COR-L47 (cell line): ENCODE data around the gene C1QTNF7.
A peak's percentile ranks its signal among the peaks of the same experiment; 100 is the strongest.

Experiments used
- DNase-seq: peaks from one replicate; lab custom pipeline; 2025; lab: John Stamatoyannopoulos, UW

The C1QTNF7 gene, protein sequence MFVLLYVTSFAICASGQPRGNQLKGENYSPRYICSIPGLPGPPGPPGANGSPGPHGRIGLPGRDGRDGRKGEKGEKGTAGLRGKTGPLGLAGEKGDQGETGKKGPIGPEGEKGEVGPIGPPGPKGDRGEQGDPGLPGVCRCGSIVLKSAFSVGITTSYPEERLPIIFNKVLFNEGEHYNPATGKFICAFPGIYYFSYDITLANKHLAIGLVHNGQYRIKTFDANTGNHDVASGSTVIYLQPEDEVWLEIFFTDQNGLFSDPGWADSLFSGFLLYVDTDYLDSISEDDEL

DNA sequence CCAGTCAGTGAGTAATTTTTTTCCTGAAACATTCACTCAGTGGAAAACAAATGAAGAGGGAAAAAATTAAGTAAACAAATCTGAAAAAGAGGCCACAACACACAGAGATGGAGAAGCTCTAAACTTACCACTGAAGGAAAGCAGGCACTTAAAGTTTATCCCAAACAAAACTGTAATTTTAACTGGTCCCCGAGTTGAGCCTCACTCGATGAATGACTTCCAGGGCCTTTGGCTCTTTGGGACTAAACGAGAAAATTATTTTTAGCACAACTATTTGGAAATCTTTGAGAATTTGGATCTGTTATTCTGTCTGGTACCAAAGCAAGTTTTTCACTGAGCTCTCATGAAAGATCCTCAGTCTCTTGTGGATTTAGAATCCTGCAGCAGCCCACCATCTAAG lies at the start of gene C1QTNF7:
C1QTNF7 (plus strand) TSS at position 333 of the 400 bp plus-strand sequence. CDS start 7,711 bp downstream, outside the sequence.
- DNase-seq = no peak

DNA sequence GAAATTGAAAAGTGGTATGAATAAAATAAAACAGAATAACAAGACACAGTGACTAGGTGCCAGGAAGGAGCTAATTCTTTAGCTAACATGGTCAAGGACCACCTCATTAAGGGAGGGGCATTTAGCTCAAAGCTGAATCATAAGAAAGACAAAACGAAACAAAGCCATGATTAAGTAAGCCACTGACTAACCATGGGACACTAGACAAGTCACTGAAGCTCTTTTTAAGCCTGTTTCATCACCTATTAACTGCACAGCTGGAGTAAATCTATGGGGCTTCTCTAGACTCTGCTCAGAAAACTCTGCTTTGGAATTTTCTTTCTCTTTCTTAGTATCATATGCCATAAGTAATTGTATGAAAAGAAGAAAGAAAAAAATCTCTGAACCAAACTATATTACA lies 49.8 kb upstream of the C1QTNF7 start:
- no peak for DNase-seq

DNA sequence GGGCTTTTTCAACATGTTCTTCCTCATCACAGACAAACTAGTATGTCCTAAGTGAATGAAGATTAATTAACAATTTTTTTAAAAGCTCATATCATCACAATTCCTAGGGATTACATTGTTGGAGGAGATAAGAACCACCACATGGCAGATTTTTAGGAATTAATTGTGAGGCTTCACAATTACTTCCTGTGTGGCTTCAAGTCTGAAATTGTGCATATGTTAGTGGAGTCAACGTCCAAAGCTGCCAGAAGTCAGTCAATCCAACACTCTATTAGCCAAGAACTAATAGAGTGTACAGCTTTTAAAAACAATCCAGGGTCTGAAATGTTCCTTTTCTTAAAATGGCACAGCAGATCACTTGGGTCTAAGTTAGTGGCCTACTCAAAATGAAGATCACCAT lies 49.3 kb upstream of the C1QTNF7 start:
- DNase-seq = no peak

DNA sequence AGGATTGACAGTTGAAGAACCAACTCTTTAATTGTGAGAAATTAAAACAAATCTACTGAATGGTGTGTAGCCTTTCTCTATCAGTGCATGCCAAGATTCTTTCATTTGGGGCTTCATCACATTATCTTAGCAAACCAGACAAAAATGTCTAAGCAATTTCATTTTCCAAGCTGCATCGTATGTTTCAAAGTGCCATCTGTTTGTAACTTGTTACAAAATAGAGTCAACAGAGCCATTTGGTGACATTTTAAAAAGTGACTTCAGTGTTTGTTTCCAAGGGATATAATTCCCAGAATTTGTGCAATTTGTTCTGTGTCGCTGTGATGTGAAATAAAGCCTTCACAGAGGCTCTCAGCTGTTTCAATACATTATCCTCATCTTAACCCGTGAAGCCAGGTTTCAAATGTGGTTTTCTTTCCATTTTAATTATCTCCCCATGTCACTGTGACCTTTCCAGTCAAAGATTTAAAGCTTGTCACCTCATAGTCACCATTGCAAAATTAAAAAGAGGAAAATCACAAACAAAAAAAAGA lies 46.0 kb upstream of the C1QTNF7 start:
- DNase-seq = no peak

DNA sequence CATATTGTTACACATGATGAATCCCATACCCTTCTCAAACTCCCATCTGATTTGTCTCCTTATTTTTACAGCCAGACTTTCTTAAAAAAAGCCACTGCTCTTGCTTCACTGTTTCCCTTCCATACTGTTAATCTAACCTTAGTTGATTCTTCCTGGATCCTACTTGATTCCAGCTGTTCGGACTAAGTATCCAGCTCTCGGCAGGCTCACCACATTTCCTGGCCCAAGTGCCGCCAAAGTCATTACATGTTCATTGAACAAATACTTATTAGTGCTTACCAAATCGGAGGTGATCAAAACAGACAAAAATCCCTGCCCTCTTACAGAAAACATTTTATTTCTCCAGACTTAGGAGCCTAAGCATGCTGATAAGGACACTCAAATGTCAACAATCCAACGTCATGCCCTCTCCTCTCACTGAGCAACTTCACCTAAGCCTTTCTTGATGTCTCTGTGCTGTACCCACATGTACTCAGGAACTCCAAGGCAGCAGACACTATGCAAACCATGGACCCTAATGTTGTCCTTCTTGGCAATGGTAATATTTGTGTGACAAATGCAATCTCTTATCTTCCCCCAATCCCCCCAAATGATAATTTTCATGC lies 45.1 kb upstream of the C1QTNF7 start:
- no peak for DNase-seq

DNA sequence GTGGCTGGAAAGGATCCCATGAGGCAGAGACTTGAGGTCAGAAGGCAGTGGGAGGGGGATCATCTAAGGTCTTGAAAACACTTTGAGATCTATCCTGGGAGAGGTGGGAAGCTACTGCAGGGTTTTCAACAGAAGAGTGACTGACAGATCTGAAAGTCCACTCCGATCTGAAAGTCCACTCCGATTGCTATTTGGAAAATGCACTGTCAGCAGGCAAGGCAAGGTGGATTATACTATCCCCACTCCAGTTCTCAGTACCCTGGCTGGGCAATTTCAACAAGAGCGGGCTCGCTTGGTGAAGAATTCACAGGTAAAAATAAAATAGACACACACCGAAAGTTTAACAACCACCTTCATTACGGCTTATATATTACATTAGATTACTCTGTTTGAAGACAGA lies 42.3 kb upstream of the C1QTNF7 start:
- DNase-seq = no peak

DNA sequence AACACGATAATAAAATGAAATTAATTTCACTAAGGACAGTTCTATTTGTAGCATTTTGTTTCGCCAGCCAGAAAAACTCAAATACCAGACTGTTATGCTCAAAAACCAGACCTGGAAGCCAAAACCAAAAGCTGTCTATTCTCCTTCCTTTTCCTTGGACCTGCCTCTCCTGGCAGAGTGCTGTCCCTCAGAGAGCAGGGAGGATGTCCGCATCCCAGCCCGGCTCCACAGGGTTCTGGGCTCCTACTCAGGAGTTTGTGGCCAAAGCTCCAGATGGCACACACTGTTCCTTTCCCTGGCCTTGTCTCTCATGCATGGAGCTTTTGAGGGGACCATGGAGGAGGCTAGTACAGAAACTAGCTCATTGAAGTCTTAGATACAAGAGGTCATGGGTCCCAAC lies 41.9 kb upstream of the C1QTNF7 start:
- DNase-seq = no peak

DNA sequence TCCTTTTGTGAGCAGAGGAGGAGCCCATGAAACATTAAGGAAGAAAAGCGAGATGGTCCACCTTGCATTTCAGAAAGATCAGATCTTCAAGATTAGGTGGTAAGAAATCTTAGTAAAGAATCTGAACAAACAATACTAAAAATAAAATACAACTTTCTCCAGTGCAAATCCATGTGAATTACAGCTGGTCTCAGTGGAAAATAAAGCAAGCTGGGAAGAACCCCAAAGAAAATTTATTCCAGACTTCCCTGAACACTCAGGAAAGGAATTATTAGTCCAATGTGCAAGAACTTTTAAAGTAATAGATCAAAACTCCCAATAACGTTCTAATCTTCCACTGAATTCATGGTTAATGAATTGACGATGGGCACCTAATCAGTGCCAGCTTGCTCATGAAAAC lies 37.3 kb upstream of the C1QTNF7 start:
- DNase-seq = no peak

DNA sequence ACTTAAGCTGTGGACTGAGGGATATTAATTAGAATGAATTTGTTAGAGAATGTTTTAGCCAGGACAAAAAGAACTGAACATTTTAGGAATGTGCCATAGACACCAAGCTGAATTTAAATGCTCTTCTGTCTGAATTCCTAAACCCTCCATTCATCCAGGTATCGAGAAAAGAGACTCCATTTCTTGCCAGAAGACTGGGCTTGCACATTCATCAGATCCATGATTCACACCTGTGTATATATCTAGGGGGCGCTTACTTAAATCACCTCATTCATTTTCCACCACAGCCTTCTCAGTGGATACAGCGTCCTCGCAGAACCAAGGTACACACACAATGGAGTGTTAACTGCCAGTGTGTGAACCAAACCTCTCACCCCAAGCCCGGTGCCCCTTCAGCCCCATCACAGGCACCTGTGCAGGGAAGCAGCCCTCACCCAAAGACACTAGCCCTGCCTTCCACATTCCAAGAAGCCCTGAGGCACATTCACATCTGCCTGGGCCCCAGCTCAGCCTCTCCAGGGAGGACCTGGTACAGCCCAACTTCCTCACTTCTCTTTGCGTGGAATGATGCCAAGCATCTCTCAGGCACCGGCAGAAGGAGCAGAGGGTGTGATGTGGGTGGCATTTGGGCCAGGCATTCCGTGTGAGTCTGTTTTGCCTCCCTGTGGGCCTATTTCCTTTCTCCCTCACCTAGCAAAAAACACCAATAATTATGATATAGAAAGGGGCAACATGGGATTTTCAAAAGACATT lies 35.6 kb upstream of the C1QTNF7 start:
- no peak for DNase-seq

DNA sequence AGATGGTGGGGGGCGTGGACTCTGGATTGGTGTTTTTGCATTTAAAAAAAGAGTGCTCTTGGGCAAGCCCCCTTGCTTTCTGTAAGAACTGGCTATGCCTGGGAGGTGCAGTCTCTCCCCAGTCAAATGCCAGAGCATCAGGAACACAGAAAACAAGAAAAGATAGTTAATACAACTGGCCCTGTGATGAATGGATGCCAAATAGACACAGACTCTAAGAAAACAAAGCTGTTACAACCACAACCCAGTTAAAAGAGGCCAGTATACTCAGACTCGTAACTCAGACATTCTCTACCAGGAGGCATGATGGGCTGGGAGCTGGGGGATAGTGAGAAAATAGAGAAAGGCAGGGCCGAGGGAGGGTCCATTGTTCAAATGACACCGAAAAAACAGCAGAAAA lies 32.5 kb upstream of the C1QTNF7 start:
- no peak for DNase-seq

DNA sequence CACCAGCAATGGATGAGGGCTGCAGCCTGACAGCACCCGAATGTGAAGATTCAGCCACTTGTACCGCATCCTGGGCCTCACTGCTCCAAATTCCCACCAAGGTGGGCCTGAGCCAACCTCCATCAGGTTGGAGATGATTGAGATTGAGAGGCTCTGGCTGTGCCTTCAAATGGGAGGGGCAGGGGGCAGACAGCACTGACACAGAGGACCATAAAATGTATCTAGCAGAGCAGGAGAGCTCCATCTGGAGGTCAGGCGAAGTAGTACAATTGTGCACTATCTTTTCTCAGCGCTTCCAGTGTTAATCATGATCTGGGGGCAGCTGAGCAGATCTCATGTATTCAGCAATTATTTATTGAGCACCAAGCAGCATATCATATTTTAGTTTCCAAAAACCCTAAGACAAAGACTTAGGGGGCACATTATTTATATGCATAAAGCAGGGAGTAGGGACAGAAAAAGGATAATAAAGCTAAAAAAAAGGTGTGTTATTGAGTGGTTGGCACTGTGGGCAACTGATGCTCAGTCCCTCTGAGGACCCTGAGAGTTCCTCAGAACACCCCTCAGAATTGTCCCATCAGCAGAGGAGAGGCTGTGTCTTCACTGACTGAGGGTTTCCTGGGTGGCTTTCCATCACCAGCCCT lies 31.6 kb upstream of the C1QTNF7 start:
- peak; percentile 35 for DNase-seq

DNA sequence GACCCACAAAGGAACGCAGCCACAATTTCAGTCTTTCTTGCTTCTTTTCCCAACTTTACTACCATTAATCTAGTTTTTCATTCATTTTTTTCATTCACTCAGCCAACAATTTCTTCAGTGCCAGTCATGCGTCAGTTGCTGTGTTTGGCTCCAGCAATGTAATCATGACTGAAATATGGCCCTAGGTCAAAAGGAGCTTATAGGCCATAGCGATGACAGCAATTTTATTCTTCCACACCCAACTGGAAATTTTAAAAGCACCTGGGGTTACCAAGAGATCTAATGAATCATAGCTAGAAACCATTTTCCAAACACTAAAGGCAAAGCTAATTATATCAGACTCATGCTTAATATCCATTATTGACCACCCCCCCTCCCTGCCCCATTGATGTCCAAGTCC lies 29.8 kb upstream of the C1QTNF7 start:
- no peak for DNase-seq

DNA sequence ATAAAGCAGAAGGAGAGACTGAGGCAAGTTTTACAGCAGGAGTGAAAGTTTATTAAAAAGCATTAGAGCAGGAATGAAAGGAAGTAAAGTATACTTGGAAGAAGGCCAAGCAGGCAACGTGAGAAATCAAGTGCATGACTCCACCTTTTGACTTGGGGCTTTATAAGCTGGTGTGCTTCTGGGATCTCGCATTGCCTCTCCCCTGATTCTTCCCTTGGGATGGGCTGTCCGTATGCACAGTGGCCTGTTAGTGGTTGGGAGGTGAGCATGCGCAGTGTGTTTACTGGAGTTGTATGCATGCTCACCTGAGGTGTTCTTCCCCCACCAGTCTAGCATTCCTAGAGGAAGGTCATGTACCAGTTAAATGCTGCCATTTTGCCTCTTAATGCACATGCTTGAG lies 29.1 kb upstream of the C1QTNF7 start:
- no peak for DNase-seq

DNA sequence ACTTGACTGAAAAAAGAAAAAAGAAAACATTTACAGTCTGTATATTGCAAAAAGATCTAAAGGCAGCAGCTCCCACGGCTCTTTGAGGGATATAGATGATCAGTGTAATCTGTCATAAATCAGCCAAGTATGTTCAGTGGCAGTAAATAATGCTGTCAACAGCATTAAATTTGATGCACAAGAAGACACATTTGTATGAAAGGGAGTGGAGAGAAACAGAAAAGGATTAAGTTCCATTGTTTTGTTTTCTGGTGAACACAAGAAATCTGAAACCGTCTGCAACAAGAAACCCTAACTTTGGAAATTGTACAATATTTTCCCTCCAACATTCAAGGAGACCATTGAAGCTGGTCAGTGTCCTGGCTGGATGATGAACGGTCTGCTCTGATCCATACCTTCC lies 27.6 kb upstream of the C1QTNF7 start:
- no peak for DNase-seq

DNA sequence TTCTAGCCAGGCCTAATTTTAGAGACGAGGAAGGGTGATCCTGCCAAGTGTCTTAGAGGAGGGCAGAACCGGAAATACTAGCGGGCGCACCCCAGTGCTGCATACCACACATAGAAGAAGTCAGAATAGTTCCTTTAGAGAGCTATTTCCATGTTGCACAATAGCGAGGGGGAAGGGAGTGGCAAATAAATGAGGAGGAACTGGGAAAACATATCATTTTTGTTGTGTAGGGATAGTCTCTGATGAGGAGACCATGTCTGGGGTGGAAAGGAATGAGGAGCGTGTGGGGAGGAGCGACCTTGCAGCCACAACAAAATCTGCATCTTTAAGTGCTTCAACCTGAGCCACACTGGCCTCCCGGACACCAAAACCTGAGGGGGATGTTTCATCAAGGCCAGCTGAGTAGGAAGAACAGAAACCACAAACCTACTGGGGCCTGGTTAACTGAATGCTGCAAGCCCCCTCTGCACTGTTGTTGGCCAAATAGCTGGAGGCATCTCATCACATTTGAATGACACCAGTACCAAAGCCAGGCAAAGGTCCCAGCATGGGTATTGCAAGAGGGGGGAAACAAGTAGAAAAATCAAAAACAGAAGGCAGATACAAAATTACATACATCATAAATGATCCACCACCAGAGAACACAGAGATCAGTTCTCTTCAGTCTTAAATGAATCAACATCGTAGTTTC lies 26.7 kb upstream of the C1QTNF7 start:
- DNase-seq = no peak

DNA sequence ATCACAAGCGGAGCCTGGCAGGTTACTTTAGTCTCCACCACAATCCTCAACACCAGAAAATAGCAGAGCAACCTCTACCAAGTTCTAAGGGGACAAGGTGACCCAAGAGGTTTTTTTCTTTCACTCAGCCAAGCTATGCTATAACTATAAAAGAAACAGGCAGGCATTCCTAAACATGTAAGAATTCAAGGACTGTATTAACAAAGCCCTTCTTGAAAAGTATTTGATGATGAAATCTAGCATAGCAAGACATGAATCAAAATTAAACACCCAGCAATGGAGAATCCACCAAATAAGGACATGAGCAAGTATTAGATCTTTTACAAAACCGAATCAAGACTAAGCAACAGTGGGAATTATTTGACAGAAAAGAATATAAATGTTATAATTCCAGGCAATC lies 25.7 kb upstream of the C1QTNF7 start:
- no peak for DNase-seq

DNA sequence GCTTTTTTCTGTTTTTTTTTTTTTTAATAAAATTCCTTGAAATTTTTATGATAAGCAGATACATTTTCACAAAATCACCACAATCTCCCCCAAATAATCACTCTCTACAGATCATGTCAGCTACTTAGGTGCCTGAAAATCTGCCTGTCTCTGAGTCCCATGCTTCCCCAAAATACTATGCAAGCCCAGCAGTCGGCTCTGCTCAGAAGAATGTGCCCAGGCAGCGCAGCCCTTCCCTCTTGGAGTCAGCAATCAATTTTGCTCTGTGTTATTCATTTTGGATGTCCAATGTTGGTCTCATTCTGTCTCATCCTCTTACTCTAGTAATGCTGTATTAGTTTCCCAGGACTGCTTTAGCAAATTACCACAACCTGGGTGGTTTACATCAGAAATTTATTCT lies 24.9 kb upstream of the C1QTNF7 start:
- DNase-seq = no peak

DNA sequence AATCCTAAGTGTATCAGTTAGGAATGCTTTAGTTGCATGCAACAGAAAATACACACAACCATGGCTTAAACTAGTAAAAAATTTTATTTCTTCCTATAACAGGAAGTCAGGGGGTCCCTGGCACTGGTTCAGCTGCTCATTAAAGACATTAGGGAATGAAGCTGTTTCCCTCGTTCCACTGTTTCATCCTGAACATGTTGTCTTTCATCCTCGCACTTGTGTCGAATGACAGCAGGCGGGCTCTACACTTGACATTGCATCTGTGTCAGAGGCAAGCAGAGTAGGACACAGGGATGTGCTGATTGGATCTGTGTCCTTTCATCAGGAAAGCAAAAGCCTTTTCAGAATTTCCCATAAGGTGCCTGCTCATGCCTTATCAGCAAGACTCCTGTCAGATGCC lies 22.8 kb upstream of the C1QTNF7 start:
- DNase-seq = no peak

DNA sequence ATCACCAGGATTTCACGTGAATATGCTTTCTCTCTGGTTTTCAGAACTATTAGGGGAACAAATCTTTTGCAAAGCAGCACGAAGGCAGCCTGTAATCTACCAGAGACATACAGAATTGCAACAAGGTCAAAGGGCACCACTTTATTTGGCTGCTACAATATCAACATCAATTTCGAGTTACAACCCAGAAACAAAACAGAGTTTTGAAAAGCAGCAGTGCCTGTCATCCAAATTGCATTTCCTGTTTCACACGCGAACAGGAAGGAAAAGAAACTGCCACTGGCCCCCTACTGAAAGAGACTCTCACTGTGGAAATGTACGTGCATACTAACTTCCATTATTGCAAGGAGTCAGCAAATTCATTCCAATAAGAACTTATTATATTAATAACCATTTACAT lies 17.1 kb upstream of the C1QTNF7 start:
- DNase-seq = no peak

DNA sequence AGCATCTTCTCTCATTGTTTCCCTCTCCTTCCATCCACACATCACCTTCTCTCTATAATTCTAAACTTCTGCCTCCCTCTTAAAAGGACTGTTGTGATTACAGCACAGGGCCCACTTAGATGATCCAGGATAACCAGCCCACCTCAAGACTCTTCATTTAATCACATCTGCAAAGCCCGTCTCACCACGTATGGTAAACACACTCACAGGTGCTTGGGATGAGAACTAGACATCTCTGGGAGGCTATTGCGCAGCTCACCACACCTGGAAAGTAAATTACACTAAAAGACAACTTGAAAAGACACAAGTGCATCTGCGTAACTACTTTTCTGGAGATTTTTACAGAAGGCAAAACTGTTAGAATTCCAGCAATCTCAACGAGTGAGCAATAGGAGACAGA lies 15.4 kb upstream of the C1QTNF7 start:
- no peak for DNase-seq

DNA sequence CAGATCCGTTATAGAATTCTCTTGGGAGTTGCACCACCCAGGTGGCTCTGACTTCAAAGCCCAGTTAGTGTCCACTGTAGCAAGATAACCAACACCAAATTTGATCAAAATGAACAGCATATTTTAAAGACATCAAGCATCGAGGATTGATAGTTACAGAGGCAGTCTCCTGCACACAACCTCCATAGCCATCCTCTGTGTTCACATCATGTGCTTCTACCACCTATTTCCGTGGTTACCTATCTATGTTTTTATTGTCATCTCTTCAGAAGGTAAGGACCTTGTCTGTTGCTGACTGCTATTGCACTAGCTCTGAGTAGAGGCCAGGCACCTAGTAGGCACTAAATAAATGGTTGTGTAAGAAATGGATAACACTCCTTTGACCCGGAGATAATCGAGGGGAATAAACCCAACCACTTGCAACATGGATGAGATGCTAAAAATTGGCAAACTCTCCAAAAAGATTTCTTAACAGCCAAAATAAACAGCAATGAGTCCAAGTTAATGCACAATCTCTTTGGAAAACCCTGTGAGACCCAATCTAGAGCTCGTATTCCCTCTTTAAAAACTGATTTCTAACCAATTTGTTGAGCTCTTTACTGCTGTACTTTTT lies 14.7 kb upstream of the C1QTNF7 start:
- no peak for DNase-seq

DNA sequence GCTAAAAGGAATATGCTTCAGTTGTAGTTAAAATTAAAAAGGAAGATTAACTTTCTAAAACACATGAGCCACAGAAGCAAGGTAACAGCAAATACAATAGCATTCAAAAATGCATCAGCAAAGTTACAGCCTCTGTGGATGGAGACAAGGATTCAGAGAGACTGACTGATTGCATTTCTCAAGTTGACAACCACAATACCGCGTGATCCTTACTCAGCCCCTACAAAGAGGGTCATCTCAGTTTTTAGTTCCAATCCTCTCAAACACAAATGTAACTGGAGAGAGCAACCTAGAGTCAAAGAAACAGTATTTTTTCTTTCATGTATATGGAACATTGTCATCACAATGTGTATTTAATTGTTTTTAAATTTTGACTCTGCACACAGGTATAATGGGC lies 14.2 kb upstream of the C1QTNF7 start:
- no peak for DNase-seq
